Glomerular visceral epithelial cell (primary cell): Measurements from ENCODE around the gene TMEM37.

Source experiments
- DNase-seq: peaks from one replicate; pipeline ENCODE4 v3.0.0-alpha.2; 2016; ENCODE audit errors: extremely low spot score

Gene TMEM37

DNA sequence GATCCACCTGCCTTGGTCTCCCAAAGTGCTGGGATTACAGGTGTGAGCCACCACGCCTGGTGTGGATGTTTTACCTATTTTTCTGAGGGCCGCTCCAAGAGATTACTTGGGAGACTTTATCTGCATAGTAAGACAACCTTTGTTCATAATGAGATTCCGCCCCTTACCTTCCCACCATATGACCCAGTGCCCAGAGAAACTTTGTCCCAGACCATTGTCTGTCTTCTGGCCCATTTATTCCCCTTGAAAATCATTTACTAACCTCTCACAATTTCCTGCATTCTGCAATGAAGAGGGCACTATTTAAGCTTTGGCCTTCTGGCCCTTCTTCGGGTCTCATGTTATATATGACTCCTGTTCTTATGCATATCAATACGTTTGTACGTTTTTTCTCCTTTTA is 13.7 kb upstream of the TMEM37 start:
- DNase-seq: no peak

- DNase-seq: no peak
Measured at GRCh38 chr2:119419065-119419464, 12.6 kb upstream of the TMEM37 start.

DNA sequence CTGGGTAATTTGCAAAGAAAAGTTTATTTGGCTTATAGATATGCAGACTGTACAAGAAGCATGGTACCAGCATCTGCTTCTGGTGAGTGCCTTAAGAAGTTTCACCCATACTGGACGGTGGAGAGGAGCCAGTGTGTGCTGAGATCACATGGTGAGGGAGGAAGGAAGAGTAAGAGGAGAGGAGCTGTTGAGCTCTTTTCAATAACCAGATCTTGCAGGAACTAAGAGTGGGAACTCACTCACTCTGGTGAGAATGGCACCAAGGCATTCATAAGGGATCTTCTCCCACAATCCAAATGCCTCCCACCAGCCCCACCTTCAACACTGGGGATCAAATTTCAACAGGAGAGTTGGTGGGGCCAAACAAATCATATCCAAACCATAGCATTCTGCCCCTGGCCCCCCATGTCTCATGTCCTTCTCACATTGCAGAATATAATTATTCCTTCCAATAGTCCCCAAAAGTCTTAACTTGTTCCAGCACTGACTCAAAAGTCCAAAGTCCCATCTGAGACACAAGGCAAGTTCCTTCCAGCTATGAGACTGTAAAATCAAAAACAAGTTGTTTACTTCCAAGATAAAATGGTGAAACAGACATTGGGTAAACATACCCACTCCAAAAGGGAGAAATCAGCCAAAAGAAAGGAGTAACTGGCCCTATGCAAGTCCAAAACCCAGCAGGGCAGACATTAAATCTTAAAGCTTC is 11.7 kb upstream of the TMEM37 start:
- DNase-seq: no peak

DNA sequence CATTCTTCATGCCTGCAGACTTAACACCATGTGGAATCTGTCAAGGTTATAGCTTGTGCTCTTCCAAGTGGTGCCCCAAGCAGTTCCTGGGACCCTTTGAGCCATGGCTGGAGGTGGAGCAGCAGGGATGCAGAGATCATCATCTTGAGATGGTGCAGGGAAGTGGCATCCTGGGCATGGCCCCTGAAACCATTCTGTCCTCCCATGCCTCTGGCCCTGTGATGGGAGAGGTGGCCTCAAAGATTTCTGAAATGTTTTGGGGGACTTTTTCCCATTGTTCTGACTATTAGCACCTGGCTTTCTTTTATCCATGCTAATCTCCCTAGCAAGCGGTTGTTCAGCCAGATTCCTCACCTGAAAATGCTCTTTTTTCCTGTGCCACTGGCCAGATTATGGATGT is 10.3 kb upstream of the TMEM37 start:
- DNase-seq: no peak

GRCh38 chr2:119421741-119422140 is 9.9 kb upstream of the TMEM37 start:
- DNase-seq: no peak

GRCh38 chr2:119422360-119423107 is 9.1 kb upstream of the TMEM37 start:
- no peak for DNase-seq

GRCh38 chr2:119423108-119423444 is 8.6 kb upstream of the TMEM37 start:
- no peak for DNase-seq

GRCh38 chr2:119423811-119424210 is 7.8 kb upstream of the TMEM37 start:
- no peak for DNase-seq

DNA sequence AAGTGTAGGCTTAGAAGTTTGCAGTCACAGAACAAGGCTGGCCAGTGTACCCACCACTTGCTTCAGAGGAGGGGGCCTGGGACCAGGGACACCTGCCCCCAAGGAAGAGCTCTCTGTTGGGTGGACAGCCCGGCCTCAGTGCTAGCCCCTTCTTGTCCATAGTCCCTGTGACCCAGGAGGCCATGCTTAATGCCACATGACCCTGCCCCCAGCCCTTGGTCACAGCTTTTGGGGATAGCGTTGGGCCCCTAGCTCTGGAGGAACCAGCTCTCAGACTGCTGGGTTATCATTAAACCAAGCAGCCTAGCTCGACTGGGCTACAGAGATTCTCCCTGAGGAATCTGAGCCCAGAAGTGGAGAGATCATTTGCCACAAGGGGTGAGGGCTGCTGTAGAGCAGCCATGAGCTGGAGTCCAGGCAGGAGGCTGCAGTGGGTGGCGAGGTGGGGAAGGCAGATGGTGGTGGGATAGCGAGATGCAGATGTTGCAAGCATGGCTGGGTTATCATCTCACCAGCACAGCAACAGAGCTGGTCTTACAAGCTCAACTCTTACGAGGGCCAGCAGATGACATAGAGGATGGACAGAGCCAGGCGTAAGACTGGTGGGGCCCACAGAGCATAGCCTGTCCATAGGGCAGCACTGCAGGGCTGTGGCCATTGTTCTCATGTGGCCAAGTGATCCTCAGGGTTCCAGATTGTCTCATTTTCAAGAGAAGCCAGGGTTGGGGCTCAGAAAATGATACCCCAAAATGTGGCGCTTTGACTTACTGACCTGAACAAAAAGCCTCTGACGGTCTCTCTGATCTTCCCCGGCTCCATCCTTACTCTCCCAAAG is 7.2 kb upstream of the TMEM37 start:
- DNase-seq: no peak

GRCh38 chr2:119425119-119425405 is 6.6 kb upstream of the TMEM37 start:
- DNase-seq: no peak

- DNase-seq: no peak
Measured at GRCh38 chr2:119425620-119426395, 5.8 kb upstream of the TMEM37 start.

DNA sequence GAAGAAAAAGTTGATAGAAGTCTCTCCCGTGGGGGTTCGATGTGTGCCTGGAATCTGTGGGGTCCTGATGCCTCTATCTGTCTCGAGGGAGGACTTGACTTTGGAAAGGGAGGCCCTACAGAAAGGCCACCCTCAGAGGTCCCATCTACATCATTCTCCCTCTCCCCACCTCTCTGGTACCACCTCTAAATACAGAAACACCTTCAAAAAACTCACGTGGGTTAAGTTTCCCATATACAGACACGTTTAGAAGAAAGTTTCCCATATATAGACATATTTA is 5.3 kb upstream of the TMEM37 start:
- DNase-seq: no peak

DNA sequence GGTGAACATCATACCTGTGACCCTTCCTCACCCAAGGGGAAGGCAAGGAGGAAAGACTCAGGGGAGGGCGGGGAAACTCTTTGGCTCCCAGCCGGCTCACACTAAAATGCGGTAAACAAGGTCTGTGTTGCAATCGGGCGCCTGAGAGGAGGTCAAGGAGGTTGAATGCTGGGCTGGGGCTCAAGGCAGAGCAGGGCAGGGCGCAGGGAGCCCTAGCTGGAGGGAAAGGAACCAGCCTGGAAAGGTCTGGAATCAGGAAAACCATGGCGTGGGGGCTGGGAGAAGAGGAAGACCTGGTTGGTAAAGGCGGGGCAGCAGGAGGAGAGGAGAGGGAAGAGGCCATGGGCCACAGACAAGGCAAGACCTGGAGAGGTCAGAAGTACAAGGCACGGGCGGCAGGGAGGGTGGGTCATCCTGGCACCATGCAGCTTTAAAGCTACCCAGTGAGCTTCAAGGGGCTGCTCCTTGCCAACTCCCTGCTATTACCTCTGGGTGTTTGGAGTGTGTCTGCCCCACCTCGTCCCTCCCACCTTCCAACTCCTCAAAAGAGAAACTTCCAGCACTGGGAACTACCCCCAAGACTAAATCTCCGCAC is 4.8 kb upstream of the TMEM37 start:
- DNase-seq: no peak

DNA sequence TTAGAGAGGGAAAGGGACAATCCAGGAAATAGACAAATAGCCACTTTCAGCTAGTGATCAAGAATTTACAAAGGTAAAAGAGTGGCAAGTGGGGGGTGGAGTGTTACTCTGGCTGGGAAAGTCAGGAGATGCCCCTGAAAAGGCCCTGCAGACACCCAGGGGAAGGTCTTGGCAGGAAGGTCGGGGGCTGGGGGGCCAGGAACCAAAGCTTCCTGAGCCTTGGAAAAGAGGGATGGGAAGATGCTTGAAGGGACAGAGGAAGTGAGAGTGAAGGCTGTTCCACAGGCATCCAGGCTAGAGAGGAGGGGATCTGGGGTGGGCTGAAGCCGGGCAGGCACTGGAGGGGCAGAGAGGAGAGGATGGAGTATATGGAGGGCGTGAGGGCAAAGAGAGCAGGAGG is 3.9 kb upstream of the TMEM37 start:
- no peak for DNase-seq

DNA sequence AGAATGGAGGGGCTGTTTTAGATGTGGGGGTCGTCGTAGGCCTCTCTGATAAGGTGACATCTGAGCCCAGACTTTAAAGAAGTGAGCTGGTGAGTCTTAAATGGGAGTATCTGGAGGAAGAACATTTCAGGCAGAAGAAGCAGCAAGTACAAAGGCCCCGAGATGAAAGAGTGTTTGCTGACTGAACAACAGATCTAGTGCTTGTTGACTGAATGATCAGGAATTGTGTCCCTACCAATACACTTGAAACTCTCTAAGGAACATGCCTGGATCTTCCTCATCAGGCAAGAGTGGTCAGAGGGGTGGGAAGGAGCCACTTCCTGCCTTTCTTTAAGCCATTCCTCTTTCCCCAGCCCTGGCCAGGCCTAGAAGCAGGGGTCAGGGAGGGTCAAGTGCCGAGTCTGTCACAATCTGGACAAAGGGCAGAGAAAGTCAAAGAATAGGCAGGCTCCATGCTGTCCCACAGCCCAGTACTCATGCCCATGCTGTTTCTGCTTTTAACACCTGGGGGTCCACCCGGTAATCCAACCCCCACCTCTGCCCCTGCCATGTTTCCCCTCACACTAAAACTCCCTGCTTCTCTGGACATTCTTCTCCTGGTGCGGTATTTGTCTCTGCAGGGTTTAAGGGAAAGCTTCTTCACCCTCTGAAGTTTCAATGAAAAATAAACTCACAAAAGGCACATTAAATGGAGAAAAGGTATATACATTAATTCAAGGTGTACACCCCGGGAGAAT is 3.0 kb upstream of the TMEM37 start:
- DNase-seq: no peak

DNA sequence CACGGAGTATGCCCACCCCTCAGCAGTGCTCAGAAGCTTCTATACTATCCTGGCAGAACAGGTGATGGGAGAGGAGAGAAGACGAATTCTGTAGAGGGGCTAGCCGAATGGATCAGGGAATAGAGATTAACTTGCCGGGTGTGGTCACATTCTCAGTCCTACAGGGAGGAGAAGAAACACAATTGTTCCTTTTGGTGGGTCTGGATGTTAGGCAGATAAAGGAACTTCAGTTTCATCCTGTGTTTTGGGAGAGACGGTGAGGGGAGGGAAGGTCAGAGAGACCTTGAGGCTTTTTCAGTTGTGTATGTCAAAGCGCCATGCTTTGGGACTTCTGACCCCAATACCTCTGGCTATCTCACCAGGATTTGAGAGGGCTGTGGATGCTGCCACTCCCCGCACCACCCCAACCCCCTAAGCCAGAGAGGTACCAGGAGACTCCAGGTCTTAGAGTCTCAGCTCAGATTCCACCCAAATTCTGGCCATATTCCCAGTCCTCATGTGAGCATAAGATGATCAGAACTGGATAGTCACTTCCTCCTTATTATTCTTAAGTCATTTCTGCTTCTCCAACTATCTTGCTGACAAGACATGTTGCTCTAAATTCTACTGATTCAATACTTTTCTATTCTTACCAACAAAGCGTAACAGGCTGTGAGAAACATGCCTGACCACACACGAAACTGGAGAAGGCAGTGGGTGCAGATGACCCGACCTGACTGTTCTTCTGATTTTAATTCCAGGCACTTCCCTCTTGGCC is 2.3 kb upstream of the TMEM37 start:
- DNase-seq: no peak

DNA sequence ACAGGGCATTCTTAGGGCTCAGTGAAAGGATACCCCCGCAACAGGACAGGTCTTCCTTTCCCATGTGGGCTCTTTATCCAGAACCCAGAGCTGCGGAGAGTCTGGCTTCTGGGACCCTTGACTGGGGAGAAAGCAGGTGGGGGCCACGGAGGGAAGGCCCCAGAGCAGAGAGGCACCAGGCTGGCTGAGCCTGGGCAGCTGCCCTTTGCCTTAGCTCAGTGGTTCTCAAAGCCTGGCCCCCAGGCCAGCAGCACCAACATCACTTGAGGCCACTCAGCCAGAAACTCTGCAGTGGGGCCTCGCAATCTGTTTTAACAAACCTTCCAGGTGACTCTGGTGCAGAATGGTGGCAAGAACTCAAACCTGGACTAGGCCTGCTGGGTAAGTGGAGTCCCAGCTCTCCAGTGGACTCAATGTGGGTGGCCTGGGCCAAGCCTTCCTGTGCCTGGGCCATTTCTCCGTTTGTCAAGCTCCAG is 1.6 kb upstream of the TMEM37 start:
- no peak for DNase-seq

DNA sequence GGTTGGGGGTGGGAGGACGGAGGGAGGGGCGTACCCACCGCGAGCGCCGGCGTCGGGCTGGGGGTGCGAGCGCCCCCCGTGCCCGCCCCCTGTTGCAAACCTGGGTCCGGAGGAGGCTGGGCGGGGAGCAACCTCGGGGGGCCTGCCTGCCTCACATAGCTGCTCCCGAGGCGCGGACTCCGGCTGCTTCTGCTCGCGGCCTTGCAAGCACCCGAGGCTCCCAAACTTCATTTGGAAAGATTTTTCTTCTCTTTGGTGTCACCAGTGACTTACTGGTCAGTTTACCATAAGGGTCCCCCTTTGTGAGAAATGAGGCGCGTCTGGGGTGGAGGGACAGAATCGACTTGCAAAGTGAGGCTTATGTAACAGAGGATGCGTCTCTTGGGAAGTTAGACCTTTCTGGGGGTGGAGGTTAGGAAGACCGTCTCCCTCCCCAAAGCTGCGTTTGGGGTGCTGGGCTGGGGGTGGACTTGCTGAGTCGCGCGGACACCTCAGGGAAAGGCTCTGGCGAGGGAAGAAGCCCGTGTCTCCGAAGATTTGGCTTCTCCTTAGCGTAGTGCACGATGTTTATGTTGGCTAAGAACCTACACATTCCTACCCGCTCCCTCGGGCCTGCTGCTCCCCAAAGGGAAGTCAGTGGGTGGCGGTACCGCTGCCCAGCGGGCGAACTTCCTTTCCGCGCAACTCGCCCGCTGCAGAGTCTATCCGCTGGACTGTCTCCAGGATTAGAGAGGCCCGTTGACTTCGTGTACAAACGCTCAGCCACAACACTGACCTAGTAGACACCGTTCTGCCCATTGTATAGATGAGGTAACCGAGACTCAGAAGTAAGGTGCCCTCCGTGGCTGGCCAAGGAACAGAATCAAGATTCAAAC is 559 bp downstream of the TMEM37 start:
- peak; percentile 59 for DNase-seq

DNA sequence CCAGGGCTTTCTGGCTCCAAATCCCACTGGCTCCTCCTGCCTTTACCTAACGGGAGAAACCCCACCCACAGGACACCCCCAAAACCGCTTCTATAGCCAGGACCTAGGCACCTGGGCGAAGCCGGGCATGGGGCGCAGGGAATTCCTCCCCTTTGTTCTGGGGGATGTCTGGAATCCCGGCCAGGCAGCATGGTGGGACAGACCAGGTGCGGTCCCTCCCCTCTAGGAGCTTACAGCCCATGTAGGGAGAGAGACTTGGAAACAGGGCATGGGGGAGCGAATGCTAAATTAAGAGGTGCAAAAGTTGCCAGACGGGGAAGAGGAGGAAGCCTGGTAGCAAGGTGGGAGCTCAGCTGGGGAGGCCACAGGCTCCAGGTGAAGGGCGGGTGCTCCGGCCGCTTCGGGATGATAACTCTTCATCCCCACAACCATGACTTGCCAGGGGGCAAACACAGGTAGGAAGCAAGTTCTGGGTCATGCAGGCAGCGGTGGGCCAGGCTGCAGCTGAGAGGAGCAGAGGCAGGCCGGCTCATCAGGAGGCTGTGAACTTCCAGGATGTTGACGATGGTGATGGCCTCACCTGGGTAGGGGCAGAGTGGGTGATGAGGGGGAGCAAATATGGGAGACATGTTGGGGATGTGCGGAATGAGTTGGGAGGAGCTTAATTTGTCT is 1.3 kb downstream of the TMEM37 start:
- DNase-seq: no peak
